Colonic mucosa (tissue), 4 donors: Measurements from ENCODE around the gene SH2D2A. TPM values are rescaled to one million over a fixed set of nuclear protein-coding genes. Genes with fewer than 3 reads are reported as not detected.
A peak's percentile ranks its signal among the peaks of the same experiment; 100 is the strongest.

Source experiments
- DNase-seq: peaks from one replicate; pipeline ENCODE4 v3.0.0-alpha.2; 2020
- H3K27ac ChIP-seq: fragments of 200-600 bp; one replicate; pipeline ENCODE4 v1.8.0; 2021
- H3K27me3 ChIP-seq: fragments of 200-600 bp; one replicate; pipeline ENCODE4 v1.8.0; 2021
- H3K36me3 ChIP-seq: fragments of 200-600 bp; one replicate; pipeline ENCODE4 v1.8.0; 2021
- H3K4me1 ChIP-seq: fragments of 200-600 bp; one replicate; pipeline ENCODE4 v1.8.0; 2021; ENCODE audit warnings: mild to moderate bottlenecking
- H3K4me3 ChIP-seq: fragments of 200-600 bp; one replicate; pipeline ENCODE4 v1.8.0; 2021
- H3K9ac ChIP-seq, 2 donors: one replicate each; pipeline ENCODE4 v1.7.0; 2013; ENCODE audit warnings: control low read depth in 2 of 2, low read depth in 2 of 2, low read length in 2 of 2
- H3K9me3 ChIP-seq: fragments of 200-600 bp; one replicate; pipeline ENCODE4 v1.8.0; 2021
- CTCF ChIP-seq: fragments of 200-600 bp; IDR thresholded peaks from one replicate; pipeline ENCODE4 v1.8.0; 2022; ENCODE audit warnings: antibody characterized with exemption, mild to moderate bottlenecking
- intact Hi-C: fragments of 100-400 bp; cut with DNase I; formaldehyde crosslinking; loops from one replicate; pipeline ENCODE4 v1.14.1; 2022
- total RNA-seq, 2 donors: library from RNA; stranded (reverse); fragmentation: NEBNext Ultra II Directional in 1 of 2; extraction: Animal tissue kit (Norgen Biotek cat#: 25700) in 1 of 2; gene quantifications; one replicate each; pipeline ENCODE4 v1.2.1, GENCODE V29; 2021
- donor health status: healthy.
- donor health status: DM: no; HTN: no; CAD: no.
- donor health status: DM: no; HTN: no; CAD: no.

Gene SH2D2A
- total RNA-seq, 2 donors from 2014 or later, result 1.9 to 3.1 TPM

DNA sequence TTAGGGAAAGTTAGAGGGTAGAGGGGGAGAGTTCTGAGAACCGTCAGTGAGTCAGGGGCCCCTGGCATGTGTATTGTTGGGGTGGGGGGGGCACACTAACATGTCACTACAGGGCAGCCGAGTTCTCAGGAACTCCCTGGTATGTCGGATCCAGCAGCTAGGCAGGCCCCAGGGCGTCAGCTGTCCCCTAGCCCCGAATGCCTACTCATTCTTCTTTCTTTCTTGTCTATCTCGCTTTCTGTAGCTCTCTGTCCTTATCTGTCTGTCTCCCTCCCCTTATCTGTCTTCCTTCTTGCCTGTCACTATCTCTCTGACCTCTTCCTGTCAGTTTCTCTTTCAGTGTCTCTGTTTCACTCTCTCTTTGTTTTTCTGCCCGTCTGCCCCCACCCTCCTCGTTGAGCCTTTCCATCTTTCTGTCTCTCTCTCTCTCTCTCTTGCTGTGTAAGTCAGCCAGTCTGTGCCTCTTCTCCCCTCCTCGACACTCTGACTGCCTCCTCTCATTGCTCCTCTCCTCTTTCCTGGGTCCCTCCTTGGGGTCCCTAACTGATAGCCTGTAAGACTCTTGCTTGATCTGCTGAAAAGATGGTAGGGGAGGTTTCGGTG lies 46.5 kb upstream of the SH2D2A start:
- Histone ChIP-seq H3K27me3 (peaks cover 38% of the 10 kb centered on the region), H3K4me3 (no peak overlapping the region), H3K9ac (no peak overlapping the region), H3K27ac (no peak overlapping the region), H3K4me1 (peaks cover 7% of the 10 kb centered on the region), H3K36me3 (no peaks in the 10 kb centered on the region), H3K9me3 (no peaks in the 10 kb centered on the region)
- TF ChIP-seq CTCF, result no peak
- intact Hi-C loops, result loop anchor here (10.0 kb wide), 1 partner anchor 238 kb away; no protein-coding TSS in a partner anchor
- DNase-seq, result no peak

DNA sequence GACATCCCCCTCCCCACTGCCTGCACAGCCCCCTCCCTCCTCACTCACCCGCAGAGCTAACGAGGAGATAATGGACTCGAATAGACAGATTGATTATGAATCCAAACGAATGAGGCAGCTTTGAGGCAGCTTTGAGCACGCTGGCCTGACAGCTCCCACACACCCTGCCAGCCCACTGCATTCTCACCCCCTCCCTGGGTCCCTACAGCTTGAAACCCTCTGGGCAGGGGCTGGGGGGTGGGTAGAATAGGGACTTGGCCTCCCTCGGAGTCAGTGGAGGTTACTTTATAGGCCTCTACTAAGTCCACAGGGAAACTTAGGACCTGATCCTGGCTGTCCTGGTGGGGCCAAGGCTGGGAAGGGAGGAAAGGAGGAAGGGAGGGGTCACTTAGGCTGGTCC lies 45.9 kb upstream of the SH2D2A start:
- no peak for DNase-seq
- TF ChIP-seq CTCF, result no peak
- Histone ChIP-seq H3K36me3 (no peaks in the 10 kb centered on the region), H3K9me3 (no peaks in the 10 kb centered on the region), H3K4me3 (no peak overlapping the region), H3K27ac (no peak overlapping the region), H3K9ac (no peak overlapping the region), H3K4me1 (peaks cover 7% of the 10 kb centered on the region), H3K27me3 (peaks cover 40% of the 10 kb centered on the region)
- intact Hi-C loops, result loop anchor here (10.0 kb wide), 1 partner anchor 238 kb away; no protein-coding TSS in a partner anchor

GRCh38 chr1:156860628-156861423 lies 44.2 kb upstream of the SH2D2A start, which contains the start of gene NTRK1:
Gene NTRK1, plus strand, starts transcription at chr1:156860865. Its CDS starts 70 bp downstream, at chr1:156860935.
- intact Hi-C loops, result loop anchor here (10.0 kb wide), 1 partner anchor 236 kb away; no protein-coding TSS in a partner anchor
- no peak for TF ChIP-seq CTCF
- Histone ChIP-seq H3K36me3 (no peaks in the 10 kb centered on the region), H3K4me1 (peaks cover 7% of the 10 kb centered on the region), H3K9ac (no peak within 1 kb of the TSS), H3K4me3 (peak within 1 kb of the TSS; percentile 27), H3K27me3 (peaks cover 43% of the 10 kb centered on the region), H3K27ac (no peak within 1 kb of the TSS), H3K9me3 (no peaks in the 10 kb centered on the region)
- peak; percentile 24 for DNase-seq

- Histone ChIP-seq H3K27ac (no peak overlapping the region), H3K4me3 (peak overlapping the region; percentile 27), H3K9ac (no peak overlapping the region), H3K27me3 (peaks cover 43% of the 10 kb centered on the region), H3K36me3 (no peaks in the 10 kb centered on the region), H3K9me3 (no peaks in the 10 kb centered on the region), H3K4me1 (peaks cover 7% of the 10 kb centered on the region)
- intact Hi-C loops, result loop anchor here (10.0 kb wide), 1 partner anchor 235 kb away; no protein-coding TSS in a partner anchor
- peak; percentile 86 for TF ChIP-seq CTCF
- DNase-seq, result peak; percentile 49
Measured at GRCh38 chr1:156860113-156860627, 43.5 kb upstream of the SH2D2A start.

DNA sequence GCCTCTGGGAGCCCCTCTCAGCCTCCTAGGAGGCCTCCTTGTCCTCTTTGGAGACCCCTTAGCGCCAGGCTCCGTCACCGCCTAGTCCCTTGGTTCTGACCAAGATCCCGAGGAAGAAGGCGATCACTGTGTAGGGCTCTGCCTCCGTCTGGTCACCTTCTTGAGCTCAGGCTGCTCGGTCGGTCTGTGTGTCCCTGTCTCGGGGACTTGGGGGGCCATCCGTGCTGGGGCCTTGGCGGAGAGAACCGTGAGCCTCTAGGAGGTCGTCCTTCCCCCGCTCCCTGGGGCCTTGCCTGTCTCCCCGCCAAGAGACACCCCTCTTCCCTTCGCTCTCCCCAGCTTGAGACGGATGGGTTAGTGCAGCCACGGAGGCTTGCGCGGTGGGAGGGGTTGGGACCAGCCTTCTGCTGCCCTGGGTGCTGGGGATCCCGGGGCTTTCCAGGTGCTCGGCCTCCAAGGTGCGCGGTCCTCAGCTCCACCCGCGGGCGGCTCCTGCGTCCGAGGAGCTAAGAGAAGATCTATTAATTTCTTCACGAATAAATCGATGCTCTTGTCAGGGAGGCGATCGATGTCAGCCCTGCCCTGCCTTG lies 43.0 kb upstream of the SH2D2A start:
- intact Hi-C loops, result loop anchor here (10.0 kb wide), 1 partner anchor 235 kb away; no protein-coding TSS in a partner anchor
- TF ChIP-seq CTCF, result no peak
- no peak for DNase-seq
- peaks cover 7% of the 10 kb centered on the region for H3K4me1 ChIP-seq
- H3K27me3 ChIP-seq, result peaks cover 43% of the 10 kb centered on the region
- no peak overlapping the region for H3K9ac ChIP-seq
- peak overlapping the region; percentile 27 for H3K4me3 ChIP-seq
- no peak overlapping the region for H3K27ac ChIP-seq
- H3K9me3 ChIP-seq, result no peaks in the 10 kb centered on the region
- no peaks in the 10 kb centered on the region for H3K36me3 ChIP-seq
